OCI-LY1 (cell line): ENCODE measurements around the gene FLVCR2.

ENCODE experiments used
- CTCF ChIP-seq: fragments of 200-600 bp; sonication (generic), shearing (Covaris generic); IDR thresholded peaks from 2 replicates; pipeline ENCODE4 v1.5.1; 2017; ENCODE audit warnings: mild to moderate bottlenecking, antibody characterized with exemption, low read length, moderate library complexity, mixed read lengths
- EZH2 ChIP-seq: fragments of 200-600 bp; sonication (generic), shearing (Covaris generic); IDR thresholded peaks from 2 replicates; pipeline ENCODE4 v1.8.0; 2017; ENCODE audit warnings: borderline replicate concordance, mixed run types, mild to moderate bottlenecking, antibody characterized with exemption, low read length, moderate library complexity, mixed read lengths

GRCh38 chr14:75640876-75641275, 62.5 kb downstream of the FLVCR2 start:
- TF ChIP-seq CTCF, result no peak
- TF ChIP-seq EZH2, result no peak
